Keratinocyte (primary cell): ENCODE data around the gene FTCD. TPM values are rescaled to one million over a fixed set of nuclear protein-coding genes. Genes with fewer than 3 reads are reported as not detected.

Experiments
- DNase-seq: peaks from one replicate; pipeline ENCODE4 v3.0.0-alpha.2; 2011; ENCODE audit warnings: low read depth, missing footprints, low spot score
- FAIRE-seq: peaks from 2 replicates; lab custom pipeline; 2011; peaks lifted over from hg19 to GRCh38; lab: Jason Lieb, UNC
- H2AFZ ChIP-seq: 2 replicates; pipeline ENCODE4 v1.6.0; 2012; ENCODE audit warnings: low read length, control low read depth, inconsistent platforms; ENCODE audit not compliant: control insufficient read depth
- H3K27ac ChIP-seq: 2 replicates; pipeline ENCODE4 v1.5.1; 2011; ENCODE audit warnings: low read length; ENCODE audit not compliant: control insufficient read depth, insufficient read depth
- H3K27me3 ChIP-seq: 3 replicates; pipeline ENCODE4 v1.6.0; 2011; ENCODE audit warnings: low read length; ENCODE audit not compliant: control insufficient read depth, insufficient read depth; ENCODE audit errors: extremely low read depth
- H3K36me3 ChIP-seq, 2 experiments: 2 replicates in 1 of 2; 3 replicates in 1 of 2; pipeline ENCODE4 v1.5.1; 2011; ENCODE audit warnings: low read length in 2 of 2, mild to moderate bottlenecking in 1 of 2; ENCODE audit not compliant: control insufficient read depth in 2 of 2, insufficient read depth in 2 of 2; ENCODE audit errors: extremely low read depth in 1 of 2
- H3K4me1 ChIP-seq: 3 replicates; pipeline ENCODE4 v1.5.1; 2011; ENCODE audit warnings: low read length; ENCODE audit not compliant: control insufficient read depth, insufficient read depth; ENCODE audit errors: extremely low read depth
- H3K4me2 ChIP-seq: 3 replicates; pipeline ENCODE4 v1.6.0; 2011; ENCODE audit warnings: low read depth, low read length; ENCODE audit not compliant: control insufficient read depth, insufficient read depth; ENCODE audit errors: extremely low read depth
- H3K4me3 ChIP-seq, 3 experiments: fragments of 200-600 bp in 1 of 3; sonication (generic) in 1 of 3; 2 replicates in 2 of 3; 3 replicates in 1 of 3; pipeline ENCODE4 v1.5.1; 2011 to 2016; ENCODE audit warnings: low read length in 3 of 3, mild to moderate bottlenecking in 3 of 3, control low read depth in 2 of 3, inconsistent platforms in 1 of 3, low read depth in 1 of 3, mixed read lengths in 1 of 3, mixed run types in 1 of 3, moderate library complexity in 1 of 3; ENCODE audit not compliant: control insufficient read depth in 2 of 3, insufficient read depth in 2 of 3; ENCODE audit errors: extremely low read depth in 1 of 3
- H3K79me2 ChIP-seq: 2 replicates; pipeline ENCODE4 v1.6.0; 2012; ENCODE audit warnings: low read length; ENCODE audit not compliant: control insufficient read depth, insufficient read depth
- H3K9ac ChIP-seq: 3 replicates; pipeline ENCODE4 v1.6.0; 2011; ENCODE audit warnings: low read length; ENCODE audit not compliant: control insufficient read depth, insufficient read depth; ENCODE audit errors: extremely low read depth
- H3K9me1 ChIP-seq: 3 replicates; pipeline ENCODE4 v1.6.0; 2011; ENCODE audit warnings: low read length; ENCODE audit not compliant: control insufficient read depth, insufficient read depth; ENCODE audit errors: extremely low read depth
- H3K9me3 ChIP-seq: 2 replicates; pipeline ENCODE4 v1.5.1; 2012; ENCODE audit warnings: low read depth, low read length; ENCODE audit not compliant: control insufficient read depth
- H4K20me1 ChIP-seq: 3 replicates; pipeline ENCODE4 v1.6.0; 2011; ENCODE audit warnings: low read length; ENCODE audit not compliant: control insufficient read depth, insufficient read depth; ENCODE audit errors: extremely low read depth
- CTCF ChIP-seq, 3 experiments: IDR thresholded peaks in 1 of 3; conservative IDR thresholded peaks in 1 of 3; optimal IDR thresholded peaks in 1 of 3; 2 replicates in 2 of 3; 3 replicates in 1 of 3; pipeline versions ENCODE3 to v1.5.1; 2011; ENCODE audit warnings: low read length in 3 of 3, mild to moderate bottlenecking in 3 of 3, moderate library complexity in 2 of 3, control low read depth in 1 of 3, inconsistent platforms in 1 of 3; ENCODE audit not compliant: insufficient read depth in 2 of 3; ENCODE audit errors: extremely low read depth in 1 of 3
- EZH2 ChIP-seq: IDR thresholded peaks from one replicate; pipeline ENCODE4 v1.6.1; 2012; ENCODE audit warnings: inconsistent platforms, mild to moderate bottlenecking, low read length, moderate library complexity
- dilution Hi-C: fragments of 300-500 bp; cut with MboI; formaldehyde crosslinking; loops from one replicate; pipeline ENCODE4 v1.7.0; 2020; ENCODE audit warnings: low sequenced_read_pairs; ENCODE audit not compliant: extremely low pct_ligation_motif_present
- polyA plus RNA-seq, 5 experiments: library from polyadenylated mRNA; depleted of rRNA in 3 of 5; stranded (reverse) in 3 of 5; stranded (forward) in 1 of 5; unstranded in 1 of 5; fragments of >200 nt; gene quantifications; 1 replicate in 1 of 5; 2 replicates in 3 of 5; 3 replicates in 1 of 5; pipeline versions ENCODE4 v1.2.1 to v1.2.3, GENCODE V29; 2011 to 2012; ENCODE audit warnings: missing spikeins in 2 of 5, low read depth in 1 of 5, low replicate concordance in 1 of 5

FTCD gene
- polyA plus RNA-seq, 1 donor (not counting 4 experiments of a cell fraction or from before 2014, with no cell fraction given): not detected

GRCh38 chr21:46160657-46160906 is 5.2 kb upstream of the FTCD start:
- no peak overlapping the region for H3K4me2 ChIP-seq
- no peaks in the 10 kb centered on the region for H3K79me2 ChIP-seq
- no peaks in the 10 kb centered on the region for H3K9me1 ChIP-seq
- H3K9ac ChIP-seq: no peak overlapping the region
- H3K4me1 ChIP-seq: no peaks in the 10 kb centered on the region
- H4K20me1 ChIP-seq: no peaks in the 10 kb centered on the region
- no peak overlapping the region for H3K4me3 ChIP-seq
- H3K9me3 ChIP-seq: no peaks in the 10 kb centered on the region
- H2AFZ ChIP-seq: no peak overlapping the region
- dilution Hi-C loops: no loop called here
- FAIRE-seq (no peak), DNase-seq (no peak)
- H3K27me3 ChIP-seq: peaks cover 14% of the 10 kb centered on the region
- no peak overlapping the region for H3K27ac ChIP-seq
- no peaks in the 10 kb centered on the region for H3K36me3 ChIP-seq
- no peak for TF ChIP-seq CTCF (optimal IDR thresholded peaks at IDR 0.05 in 1 of 3, IDR thresholded peaks at IDR 0.05 in 1 of 3, conservative IDR thresholded peaks at IDR 0.05 in 1 of 3; ENCODE audit: extremely low read depth in 1 of 3, insufficient read depth in 2 of 3, low read length in 3 of 3)
- no peak for TF ChIP-seq EZH2

- Histone ChIP-seq H3K4me1 (no peaks in the 10 kb centered on the region), H2AFZ (no peak overlapping the region), H3K4me2 (no peak overlapping the region), H3K9me1 (no peaks in the 10 kb centered on the region), H3K27me3 (peaks cover 14% of the 10 kb centered on the region), H3K27ac (no peak overlapping the region), H3K79me2 (no peaks in the 10 kb centered on the region), H3K36me3 (no peaks in the 10 kb centered on the region), H3K4me3 (no peak overlapping the region), H3K9me3 (no peaks in the 10 kb centered on the region), H3K9ac (no peak overlapping the region), H4K20me1 (no peaks in the 10 kb centered on the region)
- no peak for DNase-seq
- no peak for FAIRE-seq
- dilution Hi-C loops: no loop called here
- TF ChIP-seq EZH2: no peak
Observed at GRCh38 chr21:46159841-46160656, 4.7 kb upstream of the FTCD start.

GRCh38 chr21:46159390-46159789 is 4.0 kb upstream of the FTCD start:
- FAIRE-seq (no peak), DNase-seq (no peak)
- no peaks in the 10 kb centered on the region for H3K4me1 ChIP-seq
- H3K27me3 ChIP-seq: peaks cover 14% of the 10 kb centered on the region
- dilution Hi-C loops: no loop called here
- no peaks in the 10 kb centered on the region for H3K36me3 ChIP-seq
- no peaks in the 10 kb centered on the region for H3K9me1 ChIP-seq
- H3K4me2 ChIP-seq: no peak overlapping the region
- no peak overlapping the region for H3K27ac ChIP-seq
- no peak overlapping the region for H3K4me3 ChIP-seq
- H3K9ac ChIP-seq: no peak overlapping the region
- H3K9me3 ChIP-seq: no peaks in the 10 kb centered on the region
- TF ChIP-seq CTCF (optimal IDR thresholded peaks at IDR 0.05 in 1 of 3, IDR thresholded peaks at IDR 0.05 in 1 of 3, conservative IDR thresholded peaks at IDR 0.05 in 1 of 3; ENCODE audit: extremely low read depth in 1 of 3, insufficient read depth in 2 of 3, low read length in 3 of 3) (no peak), EZH2 (no peak)
- no peaks in the 10 kb centered on the region for H4K20me1 ChIP-seq
- H2AFZ ChIP-seq: no peak overlapping the region
- no peaks in the 10 kb centered on the region for H3K79me2 ChIP-seq
